HG03521 (cell line): ENCODE measurements around the gene MAX.

Experiments
- ATAC-seq: cut with Tn5 transposase; IDR thresholded peaks from one replicate; pipeline ENCODE4 v1.9.1; 2021; ENCODE audit warnings: mild to moderate bottlenecking, moderate library complexity; ENCODE audit not compliant: unreplicated experiment

The MAX gene

GRCh38 chr14:65102441-65103149, at the start of gene MAX:
TSS of gene MAX (minus strand) at chr14:65102517. CDS start at chr14:65102339, 178 bp downstream.
- ATAC-seq: peak; percentile 88

GRCh38 chr14:65151609-65151956, 49.3 kb upstream of the MAX start:
- no peak for ATAC-seq

GRCh38 chr14:65150898-65151608, 48.7 kb upstream of the MAX start:
- no peak for ATAC-seq

GRCh38 chr14:65149116-65149515, 46.8 kb upstream of the MAX start:
- ATAC-seq: no peak

GRCh38 chr14:65144170-65144569, 41.9 kb upstream of the MAX start:
- no peak for ATAC-seq

- ATAC-seq: no peak
These were observed 40.8 kb upstream of the MAX start for GRCh38 chr14:65142914-65143625.

GRCh38 chr14:65142429-65142828, 40.1 kb upstream of the MAX start:
- no peak for ATAC-seq

GRCh38 chr14:65141523-65141922, 39.2 kb upstream of the MAX start:
- ATAC-seq: no peak

GRCh38 chr14:65137648-65138307, 35.5 kb upstream of the MAX start:
- no peak for ATAC-seq

GRCh38 chr14:65134651-65135579, 32.6 kb upstream of the MAX start:
- ATAC-seq: no peak

- no peak for ATAC-seq
These were observed 30.5 kb upstream of the MAX start for GRCh38 chr14:65132855-65133254.

- ATAC-seq: no peak
These were observed 29.0 kb upstream of the MAX start for GRCh38 chr14:65131301-65131701.

GRCh38 chr14:65128096-65128495, 25.8 kb upstream of the MAX start:
- no peak for ATAC-seq

- ATAC-seq: no peak
These were observed 15.7 kb upstream of the MAX start for GRCh38 chr14:65117769-65118745.

- no peak for ATAC-seq
These were observed 13.3 kb upstream of the MAX start for GRCh38 chr14:65115615-65116014.

- ATAC-seq: no peak
These were observed 8.2 kb upstream of the MAX start for GRCh38 chr14:65110525-65110924.

GRCh38 chr14:65109357-65109756, 7.0 kb upstream of the MAX start:
- ATAC-seq: no peak

- no peak for ATAC-seq
These were observed 4.9 kb upstream of the MAX start for GRCh38 chr14:65107200-65107599.

- no peak for ATAC-seq
These were observed 4.4 kb upstream of the MAX start for GRCh38 chr14:65106736-65107135.
